Measurements from ENCODE around the gene PTPRA.

PTPRA gene

DNA sequence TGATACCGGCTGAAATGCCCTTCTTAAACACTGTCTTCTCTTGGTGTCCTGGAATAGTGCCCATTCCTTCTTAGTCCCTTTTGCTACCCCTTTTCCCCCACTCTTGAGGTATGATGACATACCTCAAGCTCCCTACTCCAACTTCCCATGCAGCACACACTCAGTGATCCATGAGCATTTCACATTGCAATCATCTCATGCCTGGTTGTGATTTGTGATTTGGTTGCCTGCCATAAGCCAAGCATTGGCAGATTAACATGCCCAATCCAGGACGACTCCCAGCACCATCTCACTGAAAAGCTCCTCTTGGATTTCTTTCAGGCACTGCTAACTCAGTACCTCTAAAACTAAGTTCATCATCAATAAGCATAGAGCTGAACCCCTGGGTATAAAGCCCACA is 14.7 kb upstream of the PTPRA start:
- DNase-seq (ENCODE audit: low read depth in 2 of 2), result no peak

DNA sequence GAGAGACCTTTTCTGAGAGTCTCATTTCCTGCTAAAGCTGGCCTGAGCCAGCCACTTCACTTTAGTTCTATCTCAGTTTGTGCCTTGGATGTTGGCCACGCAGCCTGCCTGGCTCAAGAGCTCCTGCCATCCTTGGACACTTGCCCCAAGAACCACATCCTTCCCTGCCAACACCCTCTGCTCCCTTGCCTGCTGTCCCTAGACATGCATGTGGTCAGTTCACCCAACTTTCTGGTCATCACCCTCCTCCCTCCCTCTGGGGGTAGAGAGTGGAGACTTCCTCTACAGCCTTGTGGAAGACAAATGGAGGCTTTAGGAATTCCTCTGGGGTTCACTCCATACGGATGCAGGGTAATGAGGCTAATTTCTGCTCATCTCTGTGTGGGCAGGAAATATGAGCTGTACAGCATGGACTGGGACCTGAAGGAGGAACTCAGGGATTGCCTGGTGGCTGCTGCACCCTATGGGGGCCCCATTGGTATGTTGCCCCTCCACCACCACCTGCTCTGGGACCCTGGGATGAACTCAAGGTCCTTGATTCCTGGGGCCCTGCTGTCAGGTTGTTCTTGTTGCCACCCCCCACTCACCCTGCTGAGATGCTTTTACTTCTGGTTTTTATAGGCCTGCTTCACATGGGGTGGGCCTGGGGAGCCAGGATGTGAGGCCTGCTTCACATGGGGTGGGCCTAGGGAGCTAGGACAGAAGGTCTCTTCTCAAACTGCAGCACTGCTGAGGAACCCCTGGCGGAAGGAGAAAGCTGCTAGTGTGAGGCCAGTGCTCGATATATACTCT is 13.8 kb upstream of the PTPRA start:
- no peak for DNase-seq (ENCODE audit: low read depth in 2 of 2)

DNA sequence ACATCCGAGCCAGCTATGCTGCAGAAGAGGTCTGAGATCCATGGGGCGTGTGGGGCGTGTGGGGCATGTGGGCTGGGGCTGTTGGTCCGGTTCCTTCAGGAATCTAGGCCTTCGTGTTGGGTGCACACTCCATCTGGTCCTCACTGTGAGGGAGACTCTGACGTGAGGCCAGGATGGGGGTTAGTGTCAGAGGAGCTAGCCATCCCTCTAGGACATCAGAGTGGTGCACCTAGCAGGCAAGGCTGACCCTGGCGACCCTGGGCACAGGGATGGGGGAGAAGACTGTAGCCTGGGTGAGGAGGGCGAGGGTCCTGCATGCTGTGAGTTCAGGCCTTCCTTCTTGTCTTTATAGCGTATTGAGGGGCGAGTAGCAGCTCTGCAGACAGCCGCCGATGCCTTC is 8.7 kb upstream of the PTPRA start:
- DNase-seq (ENCODE audit: low read depth in 2 of 2), result no peak

DNA sequence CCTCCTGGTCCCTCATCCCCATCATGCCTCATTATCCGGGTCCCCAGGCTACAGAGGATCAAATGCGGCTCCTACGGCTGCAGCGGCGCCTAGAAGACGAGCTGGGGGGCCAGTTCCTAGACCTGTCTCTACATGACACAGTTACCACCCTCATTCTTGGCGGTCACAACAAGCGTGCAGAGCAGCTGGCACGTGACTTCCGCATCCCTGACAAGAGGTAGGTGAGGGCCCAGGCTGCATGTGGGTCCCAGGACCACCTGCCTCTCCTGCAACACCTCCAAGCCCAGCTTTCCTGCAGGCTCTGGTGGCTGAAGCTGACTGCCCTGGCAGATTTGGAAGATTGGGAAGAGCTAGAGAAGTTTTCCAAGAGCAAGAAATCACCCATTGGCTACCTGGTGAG is 8.2 kb upstream of the PTPRA start:
- no peak for DNase-seq (ENCODE audit: low read depth in 2 of 2)

DNA sequence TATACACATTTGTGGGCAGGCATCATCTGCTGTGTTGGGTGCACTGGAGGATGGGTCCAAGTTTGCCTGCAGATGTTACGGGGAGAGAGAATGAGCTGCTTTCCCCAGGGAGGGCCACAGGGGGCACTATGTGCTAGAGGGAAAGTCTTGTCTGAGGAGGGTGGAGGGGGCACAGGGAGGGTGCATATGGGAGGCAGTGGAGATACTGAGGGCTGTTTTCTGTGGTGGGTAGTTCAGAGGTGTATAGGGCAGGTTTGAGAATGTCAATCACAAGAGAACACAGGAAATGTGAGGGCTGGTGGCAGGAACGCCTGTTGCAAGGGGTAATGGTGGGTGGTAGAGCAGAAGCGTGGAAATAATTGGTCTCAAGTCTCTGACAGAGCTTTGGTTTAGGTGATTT is 7.7 kb upstream of the PTPRA start:
- DNase-seq (ENCODE audit: low read depth in 2 of 2), result no peak

DNA sequence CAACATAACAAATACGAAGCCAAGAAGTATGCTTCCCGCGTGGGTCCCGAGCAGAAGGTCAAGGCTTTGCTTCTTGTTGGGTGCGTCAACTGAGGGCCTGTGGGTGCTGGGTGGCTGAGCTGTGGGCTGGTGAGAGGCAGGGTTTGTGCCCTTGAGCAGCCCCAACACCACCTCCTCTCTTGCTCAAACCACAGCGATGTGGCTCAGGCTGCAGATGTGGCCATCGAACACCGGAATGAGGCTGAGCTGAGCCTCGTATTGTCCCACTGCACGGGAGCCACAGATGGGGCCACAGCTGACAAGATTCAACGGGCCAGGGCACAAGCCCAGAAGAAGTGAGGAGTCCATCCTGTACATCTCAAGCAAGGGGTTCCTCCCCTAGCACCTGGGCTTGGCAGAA is 7.0 kb upstream of the PTPRA start:
- DNase-seq (ENCODE audit: low read depth in 2 of 2), result no peak

DNA sequence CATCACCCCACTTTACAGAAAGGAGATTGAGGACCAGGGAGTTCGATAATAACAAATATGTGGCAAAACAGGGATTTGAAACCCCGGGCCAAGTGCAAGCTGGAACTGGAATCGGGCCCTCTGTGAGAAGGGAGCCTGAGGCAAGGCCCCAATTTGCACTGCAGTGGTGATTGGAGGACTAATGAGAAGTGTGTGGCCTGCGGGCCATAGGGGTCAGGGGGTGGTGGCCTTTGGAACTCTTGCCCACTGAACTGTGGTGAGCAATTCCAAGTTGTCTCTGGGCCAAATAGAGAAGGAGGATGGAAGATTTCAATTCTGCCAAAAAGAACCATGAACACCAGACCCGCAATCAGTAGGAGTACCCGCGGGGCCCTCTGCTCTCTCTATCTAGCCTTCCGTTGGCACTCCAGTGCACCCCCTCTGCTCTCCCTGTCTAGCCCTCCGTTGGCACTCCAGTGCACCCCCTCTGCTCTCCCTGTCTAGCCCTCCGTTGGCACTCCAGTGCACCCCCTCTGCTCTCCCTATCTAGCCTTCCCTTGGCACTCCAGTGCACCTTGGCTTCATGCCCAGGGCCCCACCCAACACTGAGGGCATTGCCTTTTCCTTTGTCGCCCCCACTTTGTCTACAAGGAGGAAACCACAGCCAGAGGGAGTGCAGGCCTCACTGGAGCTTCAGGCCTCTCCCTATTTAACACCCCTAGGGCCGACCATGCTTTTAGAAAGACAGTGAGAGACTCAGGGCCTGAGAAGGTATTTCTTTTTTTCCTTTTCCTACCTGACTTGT is 6.0 kb upstream of the PTPRA start:
- no peak for DNase-seq (ENCODE audit: low read depth in 2 of 2)

DNA sequence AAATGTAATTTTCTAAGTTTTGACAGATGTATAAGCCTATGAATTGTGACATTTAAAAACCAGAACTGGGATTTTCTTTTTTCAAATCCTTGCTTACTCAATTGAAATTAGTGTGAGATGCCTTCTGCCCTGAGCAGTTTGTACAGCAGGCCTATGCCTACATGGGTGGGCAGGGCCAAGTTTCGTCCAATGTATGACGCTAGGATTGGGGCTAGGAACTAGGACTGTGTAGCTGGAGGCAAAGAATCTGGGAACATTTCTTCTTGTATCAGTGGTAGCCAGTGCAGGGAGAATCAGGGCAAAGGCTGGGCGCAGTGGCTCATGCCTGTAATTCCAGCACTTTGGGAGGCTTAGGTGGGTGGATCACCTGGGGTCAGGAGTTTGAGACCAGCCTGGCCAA is 3.9 kb upstream of the PTPRA start:
- DNase-seq (ENCODE audit: low read depth in 2 of 2), result no peak

DNA sequence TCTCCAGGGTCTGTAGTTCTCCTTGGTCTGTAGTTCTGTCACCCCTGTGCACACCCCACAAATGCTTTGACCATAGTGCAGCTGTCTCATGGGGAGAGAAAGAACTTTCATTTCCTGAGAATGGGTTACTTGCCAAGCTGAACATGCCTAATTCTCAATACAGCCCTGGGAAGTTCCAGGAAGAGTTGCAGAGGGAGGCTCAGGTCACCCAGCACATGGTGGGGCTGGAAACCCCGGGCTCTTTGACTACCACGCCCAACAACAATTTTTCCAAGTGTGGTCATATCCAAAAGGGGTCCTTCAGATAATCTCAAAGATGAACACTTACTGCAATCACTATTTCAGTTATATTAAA is 2.2 kb upstream of the PTPRA start:
- no peak for DNase-seq (ENCODE audit: low read depth in 2 of 2)

DNA sequence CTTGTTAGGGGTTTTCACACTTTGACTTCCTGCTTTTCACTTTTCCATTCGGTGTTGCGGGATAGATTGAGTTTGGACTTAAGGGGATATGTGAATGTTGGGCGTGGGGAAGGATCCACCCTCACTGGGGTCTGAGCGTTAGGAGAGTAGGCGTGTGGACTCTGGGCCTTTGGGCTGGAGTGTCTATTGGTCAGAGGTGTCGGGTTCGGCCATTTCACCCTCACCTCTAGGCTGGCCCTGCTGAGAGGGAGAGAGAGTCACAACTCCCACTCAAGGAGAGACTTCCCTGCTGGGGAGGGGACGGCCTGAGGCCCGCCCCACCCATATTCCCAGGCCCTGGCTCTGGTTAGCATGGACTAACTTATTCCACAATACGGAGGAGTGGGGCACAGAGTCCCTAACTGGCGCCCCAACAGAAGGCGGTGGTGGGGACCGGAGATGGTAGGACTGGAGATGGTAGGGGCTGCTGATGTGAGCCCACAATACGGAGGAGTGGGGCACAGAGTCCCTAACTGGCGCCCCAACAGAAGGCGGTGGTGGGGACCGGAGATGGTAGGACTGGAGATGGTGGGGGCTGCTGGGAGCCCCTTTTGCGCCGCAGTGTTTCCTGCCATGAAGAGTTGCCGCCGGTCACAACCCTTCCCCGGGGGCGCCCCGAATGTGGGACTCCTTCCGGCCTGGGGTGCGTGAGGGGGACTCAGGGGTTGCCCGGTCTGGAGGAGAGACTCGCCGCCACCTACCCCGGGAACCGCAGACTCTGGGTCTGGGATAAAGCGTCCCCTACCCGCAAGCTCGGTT is 1.4 kb upstream of the PTPRA start:
- DNase-seq (ENCODE audit: low read depth in 2 of 2), result no peak

DNA sequence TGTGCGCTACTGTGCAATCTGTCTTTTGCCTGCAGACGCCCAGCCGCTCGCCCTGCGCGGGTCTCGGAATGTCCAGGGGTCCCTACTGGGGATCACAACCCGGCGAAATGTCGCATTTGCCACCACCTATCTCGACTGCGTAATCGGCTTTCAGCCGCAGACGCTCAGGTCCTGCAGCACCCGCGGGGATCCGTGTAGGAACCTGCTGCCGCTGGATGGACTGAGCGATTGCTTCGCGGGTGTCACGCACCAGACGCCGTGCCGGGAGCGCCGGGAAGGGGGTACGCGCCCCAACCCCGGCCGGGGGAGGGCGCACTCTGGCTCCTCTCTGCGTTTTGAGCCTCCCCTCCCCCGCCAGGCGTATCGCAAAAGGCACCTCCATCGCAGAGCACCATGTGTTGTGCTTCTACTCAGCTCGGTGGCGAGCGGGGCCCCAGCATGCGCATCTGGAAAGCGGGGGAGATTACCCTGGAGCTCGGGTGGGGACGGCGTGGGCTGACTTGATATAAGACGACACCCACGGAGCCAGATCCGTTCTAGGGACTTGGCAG is 747 bp upstream of the PTPRA start:
- no peak for DNase-seq (ENCODE audit: low read depth in 2 of 2)

DNA sequence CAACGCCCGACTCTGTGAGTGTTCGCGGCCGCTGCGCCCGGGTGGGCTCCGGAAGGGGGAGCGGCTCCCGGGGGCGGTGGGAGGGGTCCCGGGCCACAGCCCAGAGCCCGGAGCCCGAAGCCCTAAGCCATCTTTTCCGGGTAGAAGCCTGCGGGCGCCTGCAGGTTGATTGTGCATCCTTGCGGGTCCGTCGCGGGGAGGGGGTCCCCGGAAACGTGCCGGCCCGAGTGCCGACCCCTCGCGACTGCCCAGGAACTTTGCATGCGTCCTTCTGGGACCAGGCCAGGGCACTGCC is 413 bp downstream of the PTPRA start:
- DNase-seq (ENCODE audit: low read depth in 2 of 2), result no peak

DNA sequence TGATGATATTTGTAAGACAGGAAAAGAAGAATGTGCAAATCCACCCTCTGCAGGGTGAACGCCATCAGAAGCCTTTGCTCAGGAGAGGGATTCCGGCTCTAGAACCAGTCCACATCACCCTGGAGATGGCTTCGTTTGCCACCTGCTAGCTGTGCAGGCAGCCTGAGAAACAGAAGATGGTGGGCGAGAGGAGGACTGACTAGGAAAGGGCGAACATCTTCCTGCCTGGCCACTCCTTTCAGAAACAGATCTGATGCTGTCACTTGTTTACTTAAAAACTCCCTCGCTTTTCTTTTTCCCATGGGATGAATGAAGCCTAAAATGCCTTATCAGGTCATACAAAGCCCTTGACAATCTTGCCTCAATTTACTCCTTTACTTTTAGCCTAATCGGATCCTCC is 1.2 kb downstream of the PTPRA start:
- DNase-seq (ENCODE audit: low read depth in 2 of 2), result no peak

DNA sequence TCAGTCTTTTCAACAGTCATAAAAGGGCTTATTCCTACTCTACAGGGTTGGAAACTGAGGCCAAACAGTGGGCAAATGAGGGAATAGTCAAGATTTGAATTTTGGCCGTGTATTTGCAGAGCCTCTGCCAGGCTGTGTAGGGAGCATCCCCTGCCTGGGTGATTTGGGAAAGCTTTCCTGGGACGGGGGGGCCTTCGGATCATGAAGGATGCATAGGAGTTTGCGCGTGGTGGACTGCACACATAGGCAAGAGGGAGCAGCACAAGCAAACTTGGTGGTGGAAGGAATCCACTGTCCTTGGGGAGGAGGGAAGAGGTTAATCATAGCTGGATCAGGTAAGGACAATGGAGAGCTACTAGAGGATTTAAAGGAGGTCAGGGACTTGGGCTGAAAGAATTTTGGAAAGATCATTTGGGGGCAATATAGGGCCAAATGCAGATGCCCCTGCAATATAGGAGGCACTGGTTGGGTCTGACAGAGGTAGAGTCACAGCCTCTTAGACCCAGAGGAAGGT is 2.5 kb downstream of the PTPRA start:
- no peak for DNase-seq (ENCODE audit: low read depth in 2 of 2)

DNA sequence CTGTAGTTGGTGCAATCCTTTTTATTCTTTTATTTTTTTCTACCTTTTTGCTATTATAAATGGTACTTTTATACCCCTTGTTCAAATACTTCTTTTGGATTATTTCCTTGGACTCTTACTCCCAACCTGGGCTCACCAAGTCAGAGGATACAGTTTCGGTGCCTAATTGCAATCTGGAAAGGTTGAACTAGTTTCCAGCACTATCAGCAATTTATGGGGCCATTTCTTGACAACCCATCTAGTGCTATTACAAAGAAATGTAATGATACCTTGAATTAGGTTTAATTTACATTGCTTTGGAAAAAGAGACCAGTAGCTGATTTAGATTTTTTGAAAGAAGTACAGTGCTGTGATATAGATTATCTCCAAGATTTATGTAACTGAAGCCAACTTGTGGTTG is 5.2 kb downstream of the PTPRA start:
- DNase-seq (ENCODE audit: low read depth in 2 of 2), result no peak

DNA sequence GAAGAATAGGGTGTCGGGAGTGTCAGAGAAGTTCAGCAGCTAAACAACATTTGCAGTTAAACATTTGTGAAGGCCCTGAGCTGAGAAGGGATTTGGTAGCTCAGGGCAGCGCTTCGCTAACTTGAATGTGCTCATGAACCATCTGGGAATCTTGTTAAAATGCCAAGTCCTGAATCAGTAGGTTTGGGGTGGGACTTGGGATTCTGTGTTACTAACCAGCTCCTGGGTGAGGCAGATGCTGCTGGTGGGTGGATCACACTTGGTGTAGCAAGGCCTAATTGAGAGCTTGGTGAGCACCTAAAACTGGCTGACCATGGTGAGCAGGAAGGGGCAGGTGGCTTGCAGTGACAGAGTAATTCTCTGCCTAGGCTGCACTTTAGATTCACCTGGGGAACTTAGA is 5.9 kb downstream of the PTPRA start:
- peak; percentile 61 to 66 for DNase-seq (ENCODE audit: low read depth in 2 of 2)

DNA sequence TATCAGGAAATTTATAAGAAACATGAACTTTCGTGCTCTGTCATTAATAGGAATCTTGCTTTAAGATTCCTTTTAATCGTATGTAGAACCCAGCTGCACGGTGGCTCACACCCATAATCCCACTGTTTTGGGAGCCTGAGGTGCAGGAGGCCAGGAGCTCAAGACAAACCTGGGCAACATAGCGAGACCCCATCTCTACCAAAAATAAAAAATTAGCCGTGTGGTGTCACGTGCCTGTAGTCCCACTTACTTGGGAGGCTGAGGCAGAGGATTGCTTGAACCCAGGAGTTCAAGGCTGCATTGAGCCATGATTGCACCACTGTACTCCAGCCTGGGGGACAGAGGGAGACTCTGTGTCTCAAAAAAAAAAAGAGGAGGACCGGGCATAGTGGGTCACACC is 7.4 kb downstream of the PTPRA start:
- DNase-seq (ENCODE audit: low read depth in 2 of 2), result no peak

DNA sequence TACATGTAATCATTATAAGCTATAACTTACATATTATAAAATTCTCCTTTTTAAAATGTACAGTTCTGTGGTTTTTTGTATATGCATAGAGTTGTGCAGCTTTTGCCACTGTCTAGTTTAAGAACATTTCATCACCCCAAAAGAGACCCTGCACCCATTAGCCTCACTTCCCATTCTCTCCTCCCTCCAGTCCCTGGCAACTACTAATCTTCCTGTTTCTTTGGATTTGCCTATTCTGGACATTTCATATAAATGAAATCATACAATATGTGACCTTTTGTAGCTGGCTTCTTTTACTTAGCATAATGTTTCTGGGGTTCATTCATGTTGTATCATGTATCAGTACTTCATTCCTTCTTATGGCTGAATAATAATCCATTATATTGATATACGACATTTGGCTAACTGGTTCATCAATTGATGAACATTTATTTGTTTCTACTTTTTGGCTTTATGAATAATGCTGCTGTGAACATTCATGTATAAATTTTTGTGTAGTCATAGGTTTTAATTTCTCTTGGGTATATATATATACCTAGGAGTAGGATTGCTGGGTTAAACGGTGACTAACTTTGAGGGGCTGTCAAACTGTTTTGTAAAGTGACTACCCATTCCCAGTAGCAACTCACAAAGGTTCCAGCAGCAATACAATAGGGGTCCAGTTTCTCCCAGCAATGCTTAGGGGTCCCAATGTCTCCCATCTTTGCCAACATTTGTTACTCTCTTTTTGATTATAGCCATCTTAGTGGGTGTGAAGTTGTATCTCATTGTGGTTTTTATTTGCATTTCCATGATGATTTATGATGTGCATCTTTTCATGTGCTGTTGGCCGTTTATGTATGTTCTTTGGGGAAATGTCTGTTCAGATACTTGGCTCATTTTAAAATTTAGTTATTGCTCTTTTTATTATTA is 10.7 kb downstream of the PTPRA start:
- DNase-seq (ENCODE audit: low read depth in 2 of 2), result no peak

DNA sequence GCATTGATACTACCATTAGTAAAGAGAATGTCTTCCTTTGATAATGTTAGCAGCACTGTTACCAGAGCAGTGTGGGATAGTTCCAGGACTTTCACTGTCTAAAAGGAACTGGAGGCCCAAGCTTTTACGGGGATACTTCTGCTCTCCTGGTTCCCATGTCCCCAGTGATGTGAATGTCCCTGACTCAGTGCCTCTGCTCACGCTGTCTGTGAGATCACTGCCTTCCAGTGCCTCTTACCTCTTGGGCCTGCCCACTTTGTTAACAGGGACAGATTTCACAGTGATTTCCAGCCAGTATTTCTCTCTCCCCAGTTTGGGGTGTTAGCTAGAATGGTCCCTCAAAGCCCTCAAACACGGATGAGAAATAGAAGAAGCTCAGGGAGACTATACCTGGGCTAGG is 14.4 kb downstream of the PTPRA start:
- DNase-seq (ENCODE audit: low read depth in 2 of 2), result no peak

DNA sequence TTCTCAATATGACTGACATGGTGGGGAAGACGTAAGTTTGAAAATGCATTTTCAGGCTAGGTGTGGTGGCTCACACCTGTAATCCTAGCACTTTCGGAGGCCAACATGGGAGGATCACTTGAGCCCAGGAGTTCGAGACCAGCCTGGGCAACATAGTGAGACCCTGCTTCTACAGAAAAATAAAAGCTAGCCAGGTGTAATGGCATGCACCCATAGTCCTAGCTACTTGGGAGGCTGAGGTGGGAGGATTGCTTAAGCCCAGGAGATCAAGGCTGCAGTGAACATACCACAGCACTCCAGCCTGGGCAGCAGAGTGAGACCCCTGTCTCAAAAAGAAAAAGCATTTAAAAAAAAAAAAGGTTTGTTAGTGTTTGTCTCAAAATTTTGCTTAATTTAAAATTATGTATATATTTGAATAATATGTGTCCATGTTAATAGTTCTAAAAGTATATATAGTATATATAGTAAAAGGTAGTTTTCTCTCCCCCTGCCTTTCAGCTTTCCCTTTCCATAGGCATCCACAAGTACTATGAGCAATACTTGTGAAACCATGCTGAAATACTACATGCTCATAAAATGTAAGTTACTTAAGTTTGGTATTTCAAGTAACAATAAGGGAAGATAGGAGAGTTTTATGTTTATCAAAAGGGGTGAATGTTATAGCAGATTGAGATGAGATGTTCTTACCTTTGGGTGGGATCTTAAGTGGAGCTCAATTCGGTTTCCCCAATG is 15.1 kb downstream of the PTPRA start:
- DNase-seq (ENCODE audit: low read depth in 2 of 2), result no peak

DNA sequence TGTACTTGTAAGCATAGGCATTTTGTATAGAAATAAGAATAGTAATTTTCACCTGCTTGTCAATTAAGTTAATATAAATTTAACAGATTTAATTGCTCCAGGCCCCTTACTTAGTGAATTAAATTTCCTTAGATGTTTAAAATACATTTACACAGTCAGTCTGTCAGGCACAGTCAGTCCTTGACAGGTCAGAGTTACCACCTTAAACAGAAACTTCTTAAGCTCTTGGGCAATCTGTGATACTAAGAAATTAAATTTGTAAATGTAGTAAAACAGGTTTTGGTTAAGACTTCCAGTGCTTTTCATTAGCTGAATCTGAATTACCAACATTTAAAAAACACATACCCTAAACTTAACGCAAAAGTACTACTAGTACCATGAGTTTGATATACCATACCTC is 15.9 kb downstream of the PTPRA start:
- DNase-seq (ENCODE audit: low read depth in 2 of 2), result no peak
